NCI-H2227 (cell line): ENCODE results near the gene H2BW1.
"Not testable (repeated sequence)": the region's sequence is repeated elsewhere in the genome, so short reads cannot be mapped to it uniquely, and the experiment has no call there.

Experiments
- DNase-seq: peaks from one replicate; lab custom pipeline; 2025; ENCODE audit not compliant: unreplicated experiment; lab: John Stamatoyannopoulos, UW

The H2BW1 gene, protein sequence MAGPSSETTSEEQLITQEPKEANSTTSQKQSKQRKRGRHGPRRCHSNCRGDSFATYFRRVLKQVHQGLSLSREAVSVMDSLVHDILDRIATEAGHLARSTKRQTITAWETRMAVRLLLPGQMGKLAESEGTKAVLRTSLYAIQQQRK

DNA sequence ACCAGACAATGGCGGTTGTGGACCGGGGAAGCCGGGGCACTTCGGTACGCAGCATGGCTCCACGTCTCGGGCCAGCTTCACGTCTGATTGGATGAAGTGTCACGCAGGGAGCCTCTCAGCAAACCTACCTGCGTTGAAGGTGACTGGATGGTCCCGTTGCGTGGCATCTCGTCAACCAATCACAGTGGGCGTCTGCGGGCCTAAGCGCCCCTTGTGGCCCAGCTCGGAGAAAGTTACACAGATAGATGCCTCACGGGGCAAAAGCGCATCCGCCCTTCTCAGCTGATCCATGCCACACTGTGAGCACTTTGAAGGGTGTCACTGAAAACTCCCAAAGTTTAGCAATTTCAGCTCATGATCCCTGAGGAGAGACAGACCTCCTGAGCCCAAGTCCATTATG is at the start of gene H2BW1:
Gene H2BW1, minus strand, starts transcription at position 103 of the 400 bp plus-strand sequence. CDS start 132 bp downstream, outside the sequence.
- no peak for DNase-seq

DNA sequence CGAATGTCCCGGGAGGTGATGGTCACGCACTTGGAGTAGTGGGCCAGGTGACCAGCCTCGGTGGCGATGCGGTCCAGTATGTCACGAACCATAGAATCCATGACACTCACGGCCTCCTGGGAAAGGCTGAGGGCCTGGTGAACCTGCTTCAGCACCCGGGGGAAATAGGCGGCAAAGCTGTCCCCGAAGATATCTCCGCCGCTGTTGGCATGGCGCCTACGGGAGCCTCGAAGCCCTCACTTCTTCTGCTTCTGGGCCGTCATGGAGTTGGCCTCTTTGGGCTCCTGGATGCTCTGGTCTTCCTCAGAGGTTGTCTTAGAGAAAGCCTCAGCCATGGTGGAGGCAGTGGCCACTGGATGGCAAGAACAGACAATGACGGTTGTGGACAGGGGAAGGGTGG is 49.1 kb upstream of the H2BW1 start:
- not testable (repeated sequence) for DNase-seq

DNA sequence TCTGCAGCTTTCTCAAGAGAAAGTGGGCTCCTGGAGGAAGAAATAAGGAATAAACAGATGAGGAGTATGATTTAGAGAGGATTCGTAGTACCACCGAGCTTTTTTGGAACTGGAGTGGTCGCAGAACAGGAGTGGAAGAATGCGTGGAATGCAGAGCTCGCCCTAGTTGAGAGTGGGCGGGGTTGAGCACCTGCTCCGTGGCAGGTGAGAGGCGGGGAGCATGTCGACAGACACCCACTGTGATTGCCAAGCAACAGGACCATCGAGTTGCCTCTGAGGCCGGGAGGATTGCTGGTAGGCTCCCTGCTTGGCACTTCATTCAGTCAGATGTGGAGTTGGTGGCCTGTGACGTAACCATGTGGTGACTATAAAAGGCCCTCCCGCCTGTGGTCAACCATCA is 41.4 kb upstream of the H2BW1 start:
- DNase-seq, result not testable (repeated sequence)

DNA sequence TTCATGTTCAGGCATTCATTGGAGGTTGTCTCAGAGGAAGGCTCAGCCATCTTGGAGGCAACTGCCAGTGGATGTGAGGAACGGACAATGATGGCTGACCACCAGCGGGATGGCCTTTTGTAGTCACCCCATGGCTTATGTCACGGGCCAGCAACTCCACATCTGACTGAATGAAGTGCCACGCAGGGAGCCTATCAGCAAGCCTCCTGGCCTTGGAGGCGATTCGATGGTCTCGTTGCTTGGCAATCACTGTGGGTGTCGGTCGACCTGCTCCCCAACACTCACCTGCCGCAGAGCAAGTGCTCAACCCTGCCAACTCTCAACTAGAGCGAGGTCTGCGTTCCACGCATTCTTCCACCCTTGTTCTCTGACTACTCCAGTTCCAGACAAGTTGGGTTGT is 33.7 kb upstream of the H2BW1 start:
- no peak for DNase-seq

DNA sequence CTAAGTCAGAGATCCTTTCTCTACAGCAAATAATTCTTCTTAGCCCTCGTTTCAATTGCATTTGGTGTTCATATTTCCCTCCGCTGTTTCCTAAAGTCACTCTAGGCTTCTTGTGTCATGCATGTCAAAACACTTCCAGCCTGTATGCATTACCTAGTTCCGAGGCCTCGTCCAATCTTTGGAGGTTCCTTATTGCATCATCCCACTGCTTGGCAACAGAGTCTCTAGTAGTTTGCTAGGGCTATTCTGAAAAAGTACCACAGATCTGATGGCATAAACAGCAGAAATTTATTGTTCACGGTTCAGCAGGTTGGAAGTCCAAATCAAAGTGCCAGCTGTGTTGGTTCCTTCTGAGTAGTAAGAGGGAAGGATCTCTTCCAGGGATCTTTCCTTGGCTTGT is 32.1 kb upstream of the H2BW1 start:
- DNase-seq, result no peak

DNA sequence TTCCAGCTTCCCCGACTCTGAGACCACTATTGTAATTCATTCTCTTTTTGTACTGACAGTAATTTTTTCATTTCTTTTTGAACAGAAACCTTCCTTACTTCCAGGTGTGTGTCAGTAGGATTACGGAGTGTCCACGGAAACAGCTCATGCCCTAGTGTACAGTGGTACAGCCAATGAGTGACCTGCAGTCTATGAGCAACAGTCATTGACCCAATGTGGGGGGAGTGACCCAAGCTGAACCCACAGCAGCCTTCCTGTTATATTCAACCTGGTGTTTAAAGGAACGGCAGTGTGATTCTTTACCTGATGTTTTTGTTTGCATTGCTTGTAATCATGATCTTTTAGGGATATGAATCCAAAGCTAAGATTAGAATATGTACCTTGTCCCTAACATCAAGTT is 27.5 kb upstream of the H2BW1 start:
- no peak for DNase-seq

DNA sequence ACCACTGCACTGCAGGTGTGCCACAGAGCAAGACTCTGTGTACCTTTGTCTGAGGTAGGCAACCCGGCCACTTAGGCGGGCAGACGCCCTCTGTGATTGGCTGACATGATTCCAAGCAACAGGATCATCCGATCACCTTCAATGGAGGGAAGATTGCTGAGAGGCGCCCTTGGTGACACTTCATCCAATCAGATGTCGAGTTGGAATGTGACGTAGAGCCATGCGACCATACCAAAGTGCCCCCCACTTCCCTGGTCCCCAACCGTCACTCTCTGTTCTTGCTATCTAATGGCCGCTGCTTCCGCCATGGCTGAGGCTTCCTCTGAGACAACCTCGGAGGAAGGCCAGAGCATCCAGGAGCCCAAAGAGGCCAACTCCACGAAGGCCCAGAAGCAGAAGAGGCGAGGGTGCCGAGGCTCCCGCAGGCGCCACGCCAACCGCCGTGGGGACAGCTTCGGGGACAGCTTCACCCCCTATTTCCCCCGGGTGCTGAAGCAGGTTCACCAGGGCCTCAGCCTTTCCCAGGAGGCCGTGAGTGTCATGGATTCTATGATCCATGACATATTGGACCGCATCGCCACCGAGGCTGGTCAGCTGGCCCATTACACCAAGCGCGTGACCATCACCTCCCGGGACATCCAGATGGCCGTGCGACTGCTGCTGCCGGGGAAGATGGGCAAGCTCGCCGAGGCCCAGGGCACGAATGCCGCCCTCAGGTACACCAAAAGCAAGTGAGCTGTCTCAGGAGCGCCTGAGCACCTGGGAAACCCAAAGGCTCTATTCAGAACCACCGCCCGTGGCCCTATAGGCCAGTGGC is 26.4 kb upstream of the H2BW1 start, which contains the start of gene H2BW2:
Gene H2BW2, plus strand, starts transcription at position 268 of the 817 bp plus-strand sequence. Its CDS starts 39 bp downstream, at position 307.
- no peak for DNase-seq

DNA sequence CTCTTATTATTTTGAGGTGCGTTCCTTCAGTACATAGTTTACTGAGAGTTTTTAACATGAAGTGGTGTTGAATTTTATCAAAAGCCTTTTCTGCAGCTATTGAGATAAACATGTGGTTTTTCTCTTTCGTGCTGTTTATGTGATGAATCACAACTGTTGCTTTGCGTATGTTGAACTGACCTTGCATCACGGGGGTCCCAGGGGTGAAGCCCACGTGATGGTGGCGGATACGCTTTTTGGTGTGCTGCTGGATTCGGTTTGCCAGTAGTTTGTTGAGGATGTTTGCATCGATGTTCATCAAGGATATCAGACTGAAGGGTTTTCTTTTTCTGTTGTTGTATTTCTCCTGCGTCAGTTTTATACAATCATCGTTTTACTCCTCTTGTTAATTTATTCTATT is 4.6 kb upstream of the H2BW1 start:
- DNase-seq, result no peak

DNA sequence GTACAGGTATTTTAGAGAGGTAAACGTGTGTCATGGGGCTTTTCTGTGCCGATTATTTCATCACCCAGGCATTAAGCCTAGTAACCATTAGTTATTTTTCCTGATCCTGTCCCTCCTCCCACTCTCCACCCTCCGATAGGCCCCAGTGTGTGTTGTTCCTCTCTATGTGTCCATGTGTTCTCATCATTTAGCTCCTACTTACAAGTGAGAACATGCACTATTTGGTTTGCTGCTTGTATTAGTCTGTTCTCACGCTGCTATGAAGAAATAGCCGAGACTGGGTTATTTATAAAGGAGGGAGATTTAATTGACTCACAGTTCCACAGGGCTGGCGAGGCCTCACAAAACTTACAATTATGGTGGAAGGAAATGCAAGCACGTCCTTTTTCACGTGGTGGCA is 2.1 kb upstream of the H2BW1 start:
- not testable (repeated sequence) for DNase-seq

DNA sequence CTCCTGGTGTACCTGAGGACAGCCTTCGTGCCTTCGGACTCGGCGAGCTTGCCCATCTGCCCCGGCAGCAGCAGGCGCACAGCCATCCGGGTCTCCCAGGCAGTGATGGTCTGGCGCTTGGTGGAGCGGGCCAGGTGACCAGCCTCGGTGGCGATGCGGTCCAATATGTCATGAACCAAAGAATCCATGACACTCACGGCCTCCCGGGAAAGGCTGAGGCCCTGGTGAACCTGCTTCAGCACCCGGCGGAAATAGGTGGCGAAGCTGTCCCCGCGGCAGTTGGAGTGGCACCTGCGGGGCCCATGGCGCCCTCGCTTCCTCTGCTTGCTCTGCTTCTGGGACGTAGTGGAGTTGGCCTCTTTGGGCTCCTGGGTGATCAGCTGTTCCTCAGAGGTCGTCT is 350 bp downstream of the H2BW1 start:
- no peak for DNase-seq

DNA sequence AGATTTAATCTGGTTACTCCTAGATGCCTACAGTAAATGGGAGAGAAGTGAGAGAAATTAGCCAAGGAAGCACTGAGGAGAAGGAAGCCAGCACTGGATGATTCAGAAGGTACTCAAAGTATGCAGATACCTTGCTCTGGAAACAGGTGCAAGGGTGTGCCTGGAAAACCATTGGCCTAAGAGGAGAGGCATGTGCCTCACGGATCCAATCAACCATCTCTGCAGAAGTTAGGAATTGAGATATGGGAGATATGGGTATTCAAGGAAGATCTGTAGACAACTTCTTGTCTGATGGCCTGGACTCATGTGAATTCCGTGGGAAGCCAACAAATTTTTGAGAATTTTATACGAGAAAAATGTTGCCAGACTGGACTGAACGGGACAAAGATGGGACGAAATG is 4.7 kb downstream of the H2BW1 start:
- DNase-seq, result no peak

DNA sequence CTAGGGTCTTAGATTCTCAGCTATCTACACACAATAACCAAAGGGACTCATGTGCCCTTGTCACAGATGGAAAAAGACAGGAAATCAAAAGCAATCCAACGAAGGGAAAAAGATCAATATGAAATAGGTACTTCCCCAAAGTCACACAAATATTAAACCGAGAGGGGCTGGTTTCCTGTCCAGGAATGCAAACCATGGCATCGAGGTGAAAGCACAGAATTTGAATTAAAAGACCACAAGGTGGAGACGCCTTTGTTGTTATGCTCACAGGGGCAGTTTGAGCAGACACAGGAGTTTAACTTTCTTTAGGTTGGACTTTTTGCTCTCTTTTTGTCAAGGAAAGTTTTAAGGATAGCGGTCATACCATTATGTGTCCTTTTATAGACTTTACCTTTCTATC is 14.3 kb downstream of the H2BW1 start:
- no peak for DNase-seq

DNA sequence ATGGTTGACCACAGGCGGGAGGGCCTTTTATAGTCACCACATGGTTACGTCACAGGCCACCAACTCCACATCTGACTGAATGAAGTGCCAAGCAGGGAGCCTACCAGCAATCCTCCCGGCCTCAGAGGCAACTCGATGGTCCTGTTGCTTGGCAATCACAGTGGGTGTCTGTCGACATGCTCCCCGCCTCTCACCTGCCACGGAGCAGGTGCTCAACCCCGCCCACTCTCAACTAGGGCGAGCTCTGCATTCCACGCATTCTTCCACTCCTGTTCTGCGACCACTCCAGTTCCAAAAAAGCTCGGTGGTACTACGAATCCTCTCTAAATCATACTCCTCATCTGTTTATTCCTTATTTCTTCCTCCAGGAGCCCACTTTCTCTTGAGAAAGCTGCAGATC is 30.0 kb downstream of the H2BW1 start:
- DNase-seq, result not testable (repeated sequence)

DNA sequence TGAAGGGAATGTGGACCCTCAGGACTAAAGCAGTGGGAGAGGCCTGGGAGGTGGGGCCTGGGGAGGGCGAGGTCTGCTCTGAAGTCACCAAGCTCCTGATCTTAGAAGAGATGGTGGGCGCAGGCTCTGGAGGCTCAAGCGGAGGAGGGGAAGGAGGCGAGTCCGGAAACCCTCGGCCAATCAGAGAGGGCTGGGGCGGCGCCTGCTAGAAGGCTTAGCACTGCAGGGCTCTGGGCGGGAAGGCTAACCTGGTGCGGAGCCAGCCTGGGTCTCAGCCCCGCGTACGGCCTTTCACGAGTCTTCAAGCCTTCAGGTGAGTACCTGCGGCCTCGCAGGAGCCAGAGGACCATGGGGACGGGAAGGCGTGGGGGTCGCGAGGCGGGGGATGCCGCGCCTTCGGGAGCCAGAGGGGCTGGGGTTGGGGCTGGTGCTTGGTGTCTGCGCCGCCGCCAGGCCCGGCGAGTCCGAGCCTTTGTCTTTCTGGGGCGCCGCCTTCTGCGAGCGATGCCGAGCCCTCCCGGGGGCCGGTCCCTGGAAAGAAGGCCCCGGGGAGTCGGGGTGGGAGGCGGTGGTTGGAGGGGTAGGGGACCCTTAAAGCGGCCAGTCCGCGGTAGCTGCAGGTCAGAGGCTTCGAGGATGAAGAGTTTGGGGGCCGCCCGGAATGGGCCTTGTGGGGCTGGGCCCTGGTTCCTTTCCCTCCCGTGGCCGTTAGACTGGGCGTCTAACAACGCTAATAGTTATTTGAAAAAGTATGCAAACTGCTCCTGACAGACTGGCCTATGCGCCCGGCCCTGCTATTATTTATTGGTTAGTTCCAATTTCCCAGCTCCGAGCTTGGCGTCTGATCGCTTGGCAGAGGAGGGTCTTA is 50.9 kb downstream of the H2BW1 start, which contains the start of gene TMSB15B:
Gene TMSB15B, plus strand, starts transcription at position 217 of the 868 bp plus-strand sequence.
- DNase-seq, result not testable (repeated sequence)
